Mesenchymal stem cell (in vitro differentiated cells and primary cell): ENCODE data around the gene ACVR1.
"Not testable (repeated sequence)": the region's sequence is repeated elsewhere in the genome, so short reads cannot be mapped to it uniquely, and the experiment has no call there.

Source experiments
- DNase-seq: peaks from one replicate; pipeline ENCODE4 v3.0.0-alpha.2; 2013
- H2AFZ ChIP-seq: one replicate; pipeline ENCODE4 v1.6.1; 2013; ENCODE audit warnings: low read depth, mild to moderate bottlenecking, control low read depth, inconsistent platforms, low read length, moderate library complexity
- H2AK5ac ChIP-seq: 2 replicates; pipeline ENCODE4 v1.6.1; 2013; ENCODE audit warnings: low read length, moderate library complexity, mild to moderate bottlenecking, inconsistent platforms; ENCODE audit not compliant: severe bottlenecking
- H2BK120ac ChIP-seq: one replicate; pipeline ENCODE4 v1.6.1; 2013; ENCODE audit warnings: low read depth, mild to moderate bottlenecking, inconsistent platforms, low read length, moderate library complexity
- H2BK12ac ChIP-seq, 2 experiments: one replicate each; pipeline ENCODE4 v1.6.1; 2013; ENCODE audit warnings: inconsistent platforms in 2 of 2, low read length in 2 of 2, mild to moderate bottlenecking in 2 of 2, moderate library complexity in 2 of 2, control low read depth in 1 of 2
- H2BK15ac ChIP-seq: one replicate; pipeline ENCODE4 v1.6.1; 2013; ENCODE audit warnings: mild to moderate bottlenecking, low read depth, inconsistent platforms; ENCODE audit not compliant: poor library complexity, severe bottlenecking
- H2BK5ac ChIP-seq: 2 replicates; pipeline ENCODE4 v1.6.1; 2013; ENCODE audit warnings: low read depth, mild to moderate bottlenecking, low read length, control low read depth, inconsistent platforms; ENCODE audit not compliant: poor library complexity, severe bottlenecking
- H3K14ac ChIP-seq, 2 experiments: one replicate each; pipeline ENCODE4 v1.6.1; 2013; ENCODE audit warnings: inconsistent platforms in 2 of 2, low read length in 2 of 2, control low read depth in 1 of 2, mild to moderate bottlenecking in 1 of 2, moderate library complexity in 1 of 2
- H3K18ac ChIP-seq, 2 experiments: one replicate each; pipeline ENCODE4 v1.6.1; 2013; ENCODE audit warnings: inconsistent platforms in 2 of 2, low read length in 2 of 2, control low read depth in 1 of 2, low read depth in 1 of 2, mild to moderate bottlenecking in 1 of 2
- H3K23ac ChIP-seq, 2 experiments: one replicate each; pipeline ENCODE4 v1.6.1; 2013; ENCODE audit warnings: inconsistent platforms in 2 of 2, low read length in 2 of 2, mild to moderate bottlenecking in 2 of 2, moderate library complexity in 2 of 2, control low read depth in 1 of 2
- H3K27ac ChIP-seq: 2 replicates; pipeline ENCODE4 v1.5.1; 2013; ENCODE audit warnings: mild to moderate bottlenecking, moderate library complexity, low read length, control low read depth, inconsistent platforms; ENCODE audit not compliant: poor library complexity, severe bottlenecking
- H3K27me3 ChIP-seq, 2 experiments: 2 replicates each; pipeline versions ENCODE4 v1.6.1 to v1.7.0; 2013; ENCODE audit warnings: low read length in 2 of 2, mild to moderate bottlenecking in 2 of 2, moderate library complexity in 2 of 2, control low read depth in 1 of 2, inconsistent platforms in 1 of 2; ENCODE audit not compliant: control insufficient read depth in 1 of 2, insufficient read depth in 1 of 2
- H3K36me3 ChIP-seq, 2 experiments: 2 replicates each; pipeline versions ENCODE4 v1.6.1 to v1.7.0; 2013; ENCODE audit warnings: low read length in 2 of 2, control low read depth in 1 of 2, inconsistent platforms in 1 of 2, low read depth in 1 of 2, mild to moderate bottlenecking in 1 of 2; ENCODE audit not compliant: insufficient read depth in 2 of 2, control insufficient read depth in 1 of 2
- H3K4ac ChIP-seq, 2 experiments: one replicate each; pipeline ENCODE4 v1.6.1; 2013; ENCODE audit warnings: inconsistent platforms in 2 of 2, low read length in 2 of 2, mild to moderate bottlenecking in 2 of 2, moderate library complexity in 2 of 2, control low read depth in 1 of 2, low read depth in 1 of 2
- H3K4me1 ChIP-seq: 2 replicates; pipeline ENCODE4 v1.6.1; 2013; ENCODE audit warnings: low read depth, low read length, control low read depth; ENCODE audit not compliant: control insufficient read depth, insufficient read depth
- H3K4me2 ChIP-seq: 2 replicates; pipeline ENCODE4 v1.6.1; 2013; ENCODE audit warnings: low read length, mild to moderate bottlenecking, inconsistent platforms; ENCODE audit not compliant: poor library complexity, severe bottlenecking
- H3K4me3 ChIP-seq, 2 experiments: 2 replicates each; pipeline versions ENCODE4 v1.5.1 to v1.7.0; 2013; ENCODE audit warnings: low read length in 2 of 2, mild to moderate bottlenecking in 2 of 2, control low read depth in 1 of 2, low read depth in 1 of 2; ENCODE audit not compliant: insufficient read depth in 1 of 2
- H3K79me1 ChIP-seq: replicated peaks from 2 replicates; pipeline ENCODE4 v1.6.1; 2013; ENCODE audit warnings: mild to moderate bottlenecking, control low read depth, low read length, inconsistent platforms; ENCODE audit not compliant: poor library complexity, severe bottlenecking
- H3K9ac ChIP-seq: 2 replicates; pipeline ENCODE4 v1.7.0; 2013; ENCODE audit warnings: mild to moderate bottlenecking, low read length, moderate library complexity
- H3K9me3 ChIP-seq: 2 replicates; pipeline ENCODE4 v1.7.0; 2013; ENCODE audit warnings: mild to moderate bottlenecking, low read length; ENCODE audit not compliant: control insufficient read depth
- H4K8ac ChIP-seq: one replicate; pipeline ENCODE4 v1.6.1; 2013; ENCODE audit warnings: inconsistent platforms, mild to moderate bottlenecking, low read length, moderate library complexity
- H4K91ac ChIP-seq: one replicate; pipeline ENCODE4 v1.6.1; 2013; ENCODE audit warnings: mild to moderate bottlenecking, low read length, inconsistent platforms
- WGBS: methylation state at CpG from one replicate; pipeline ENCODE4 v1.1.7; 2013; ENCODE audit warnings: mixed read lengths; 5-methylcytosine and 5-hydroxymethylcytosine counted together

The ACVR1 gene

DNA sequence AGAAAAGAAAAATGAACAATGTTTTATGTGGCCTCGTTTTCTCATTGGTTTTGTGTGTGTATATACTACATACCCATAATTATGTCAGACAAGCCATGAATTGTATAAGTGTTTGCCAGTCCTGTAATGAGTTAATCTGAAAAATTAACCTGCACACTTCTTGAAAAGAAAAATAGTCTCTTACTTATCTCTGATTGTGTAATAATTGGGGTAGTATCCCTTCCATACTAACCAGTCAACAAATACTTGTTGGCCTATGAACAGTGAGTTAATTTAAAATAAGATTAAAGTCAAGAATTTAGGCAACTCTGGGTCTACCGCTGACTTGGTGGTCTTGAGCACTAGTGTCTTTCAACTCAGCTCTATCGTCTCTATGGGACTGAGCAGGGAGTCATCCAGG, 48.8 kb downstream of the ACVR1 start:
- no peak overlapping the region for H3K18ac ChIP-seq
- no peak overlapping the region for H4K8ac ChIP-seq
- H2AK5ac ChIP-seq = no peak overlapping the region
- no peak for DNase-seq
- H2BK120ac ChIP-seq = no peak overlapping the region
- peak overlapping the region in 1 of 2 experiments; percentile 15 for H2BK12ac ChIP-seq
- no peaks in the 10 kb centered on the region for H3K9me3 ChIP-seq
- WGBS = 97% methylated on average over 2 of the region's 3 CpGs
- no peak overlapping the region for H3K14ac ChIP-seq
- no peaks in the 10 kb centered on the region for H3K27me3 ChIP-seq
- no peak overlapping the region for H3K9ac ChIP-seq
- H2BK15ac ChIP-seq = no peak overlapping the region
- H3K36me3 ChIP-seq = peaks cover 3 to 15% of the 10 kb centered on the region in 2 experiments
- no peak overlapping the region for H2AFZ ChIP-seq
- H4K91ac ChIP-seq = no peak overlapping the region
- H3K4me3 ChIP-seq = no peak overlapping the region
- no peak overlapping the region for H3K4me2 ChIP-seq
- H3K4me1 ChIP-seq = peaks cover 3% of the 10 kb centered on the region
- H3K27ac ChIP-seq = no peak overlapping the region
- no peak overlapping the region for H2BK5ac ChIP-seq
- H3K79me1 ChIP-seq = peaks cover 32% of the 10 kb centered on the region
- H3K4ac ChIP-seq = no peak overlapping the region
- no peak overlapping the region for H3K23ac ChIP-seq

DNA sequence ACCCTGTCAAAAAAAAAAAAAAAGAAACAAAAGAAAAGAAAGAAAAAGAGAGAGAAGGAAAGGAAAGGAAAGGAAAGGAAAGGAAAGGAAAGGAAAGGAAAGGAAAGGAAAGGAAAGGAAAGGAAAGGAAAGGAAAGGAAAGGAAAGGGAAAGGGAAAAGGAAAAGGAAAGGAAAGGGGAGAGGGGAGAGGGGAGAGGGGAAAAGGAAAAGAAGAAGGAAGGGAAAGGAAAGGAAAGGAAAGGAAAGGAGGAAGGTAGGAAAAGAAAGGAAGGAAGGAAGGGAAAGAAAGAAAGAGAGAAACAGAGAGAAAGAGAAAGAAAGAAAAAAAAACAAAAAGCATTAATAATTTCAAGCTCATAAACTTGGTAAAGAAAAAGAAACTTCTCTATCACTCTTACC, 49.5 kb downstream of the ACVR1 start:
- H3K23ac ChIP-seq, H2BK12ac ChIP-seq, H4K91ac ChIP-seq, H3K18ac ChIP-seq, H3K9ac ChIP-seq, H3K4me2 ChIP-seq, H2BK120ac ChIP-seq, DNase-seq, H3K9me3 ChIP-seq, H3K27ac ChIP-seq, H3K27me3 ChIP-seq, H3K4me1 ChIP-seq, H2BK5ac ChIP-seq, H3K14ac ChIP-seq, H3K4me3 ChIP-seq, H4K8ac ChIP-seq, H2AK5ac ChIP-seq, H2AFZ ChIP-seq, H2BK15ac ChIP-seq, H3K4ac ChIP-seq: not testable (repeated sequence)
- H3K36me3 ChIP-seq = peaks cover 3 to 15% of the 10 kb centered on the region in 2 experiments
- H3K79me1 ChIP-seq = peaks cover 30% of the 10 kb centered on the region

DNA sequence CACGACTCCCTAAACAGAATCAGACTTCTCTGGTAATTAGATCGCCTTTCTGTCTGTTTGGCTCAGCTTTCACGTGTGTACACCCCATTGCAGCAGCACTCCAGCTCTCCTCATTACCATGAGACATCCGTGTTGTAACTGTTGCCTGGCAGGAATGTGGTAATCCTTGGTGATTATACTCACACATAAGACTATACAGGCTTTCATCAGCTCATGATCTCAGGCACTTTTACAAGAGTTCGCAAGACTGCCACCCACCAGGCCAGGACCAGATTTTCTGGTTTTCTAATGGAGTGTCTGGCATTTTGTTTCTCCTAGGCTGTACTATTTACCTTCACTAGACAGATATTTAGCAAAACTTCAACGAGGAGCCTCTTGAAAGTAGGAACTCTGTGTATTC, 50.2 kb downstream of the ACVR1 start:
- H2BK5ac ChIP-seq = no peak overlapping the region
- H3K36me3 ChIP-seq = peaks cover 3 to 15% of the 10 kb centered on the region in 2 experiments
- H3K4ac ChIP-seq = no peak overlapping the region
- no peak overlapping the region for H2BK15ac ChIP-seq
- H3K4me3 ChIP-seq = no peak overlapping the region
- H3K18ac ChIP-seq = no peak overlapping the region
- H3K27ac ChIP-seq = no peak overlapping the region
- H3K4me2 ChIP-seq = no peak overlapping the region
- H3K79me1 ChIP-seq = peaks cover 32% of the 10 kb centered on the region
- H2BK12ac ChIP-seq = no peak overlapping the region
- no peak overlapping the region for H3K23ac ChIP-seq
- peak; percentile 66 for DNase-seq
- H3K9ac ChIP-seq = peak overlapping the region; percentile 74
- no peaks in the 10 kb centered on the region for H3K27me3 ChIP-seq
- no peaks in the 10 kb centered on the region for H3K9me3 ChIP-seq
- H3K4me1 ChIP-seq = peaks cover 5% of the 10 kb centered on the region
- WGBS = 88% methylated on average over 5 of the region's 6 CpGs
- no peak overlapping the region for H4K8ac ChIP-seq
- H2AFZ ChIP-seq = no peak overlapping the region
- no peak overlapping the region for H2AK5ac ChIP-seq
- no peak overlapping the region for H3K14ac ChIP-seq
- H2BK120ac ChIP-seq = no peak overlapping the region
- H4K91ac ChIP-seq = no peak overlapping the region

DNA sequence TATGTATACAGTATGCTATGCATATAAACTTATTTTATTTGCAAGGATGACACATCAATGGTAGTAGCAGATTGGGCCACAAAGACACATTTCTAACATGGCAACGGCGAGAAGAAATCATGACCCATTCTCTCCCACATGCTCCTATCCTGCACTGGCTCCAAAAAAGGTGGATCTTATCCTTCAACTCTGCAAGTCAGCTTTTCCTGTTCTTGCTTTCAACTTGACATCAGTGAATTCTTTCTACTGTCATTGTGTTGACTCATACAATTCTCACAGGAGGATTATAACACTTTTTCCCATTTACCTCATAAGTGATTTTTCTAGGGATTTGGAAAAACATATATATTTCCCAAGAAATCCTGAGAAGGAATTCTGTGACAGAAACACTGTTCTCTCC, 53.1 kb downstream of the ACVR1 start:
- Histone ChIP-seq H4K8ac (no peak overlapping the region), H3K4me2 (no peak overlapping the region), H3K79me1 (peaks cover 36% of the 10 kb centered on the region), H3K4me1 (peaks cover 5% of the 10 kb centered on the region), H2BK12ac (no peak overlapping the region), H3K9me3 (no peaks in the 10 kb centered on the region), H2AK5ac (no peak overlapping the region), H4K91ac (no peak overlapping the region), H3K4ac (no peak overlapping the region), H3K23ac (no peak overlapping the region), H2BK120ac (no peak overlapping the region), H3K18ac (no peak overlapping the region), H3K27ac (no peak overlapping the region), H3K9ac (peak overlapping the region; percentile 34), H2AFZ (no peak overlapping the region), H3K27me3 (no peaks in the 10 kb centered on the region), H3K36me3 (peaks cover 7 to 15% of the 10 kb centered on the region in 2 experiments), H3K14ac (no peak overlapping the region), H2BK5ac (no peak overlapping the region), H2BK15ac (no peak overlapping the region), H3K4me3 (no peak overlapping the region)
- DNase-seq = peak; percentile 64
- WGBS = 95% methylated on average over 2 of the region's 2 CpGs
